ENCODE results near the gene CLBA1.

The CLBA1 gene

DNA sequence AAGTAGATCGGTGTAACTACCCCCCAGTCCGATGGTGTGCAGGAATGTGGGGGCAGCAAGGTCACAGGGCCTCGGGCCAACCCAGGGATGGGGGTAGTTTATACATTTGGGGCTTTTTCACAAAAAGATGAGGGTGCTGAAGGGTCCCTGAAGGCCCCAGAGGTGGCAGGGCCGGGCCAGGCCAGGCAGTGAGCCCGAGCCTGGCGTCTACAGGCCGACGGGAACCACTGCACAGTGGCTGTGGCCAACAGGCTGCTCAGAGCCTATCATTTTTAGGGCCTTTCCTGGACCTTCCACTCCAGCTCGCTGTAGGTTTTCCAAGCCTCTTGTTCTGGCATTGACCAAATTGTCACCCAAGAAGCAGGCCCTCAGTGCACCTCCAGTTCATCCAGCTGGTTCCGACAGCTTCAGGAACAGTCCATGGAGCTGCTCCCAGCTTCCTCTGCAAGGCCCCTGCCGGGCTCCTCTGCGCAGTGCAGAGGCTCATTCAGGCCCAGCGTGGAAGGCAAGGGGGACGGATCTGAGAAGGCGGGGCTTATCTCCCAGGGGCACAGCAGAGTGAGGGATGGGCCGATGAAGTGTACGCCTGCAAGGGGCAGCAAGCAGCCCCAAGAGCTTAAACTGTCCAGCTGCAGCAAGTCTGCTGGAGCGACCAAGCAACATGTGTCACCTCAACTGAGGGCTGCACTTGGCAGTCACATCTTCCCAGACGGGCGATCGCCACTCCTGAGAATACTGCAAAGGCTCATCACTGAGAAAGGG is 21.4 kb downstream of the CLBA1 start:
- no peak for DNase-seq

DNA sequence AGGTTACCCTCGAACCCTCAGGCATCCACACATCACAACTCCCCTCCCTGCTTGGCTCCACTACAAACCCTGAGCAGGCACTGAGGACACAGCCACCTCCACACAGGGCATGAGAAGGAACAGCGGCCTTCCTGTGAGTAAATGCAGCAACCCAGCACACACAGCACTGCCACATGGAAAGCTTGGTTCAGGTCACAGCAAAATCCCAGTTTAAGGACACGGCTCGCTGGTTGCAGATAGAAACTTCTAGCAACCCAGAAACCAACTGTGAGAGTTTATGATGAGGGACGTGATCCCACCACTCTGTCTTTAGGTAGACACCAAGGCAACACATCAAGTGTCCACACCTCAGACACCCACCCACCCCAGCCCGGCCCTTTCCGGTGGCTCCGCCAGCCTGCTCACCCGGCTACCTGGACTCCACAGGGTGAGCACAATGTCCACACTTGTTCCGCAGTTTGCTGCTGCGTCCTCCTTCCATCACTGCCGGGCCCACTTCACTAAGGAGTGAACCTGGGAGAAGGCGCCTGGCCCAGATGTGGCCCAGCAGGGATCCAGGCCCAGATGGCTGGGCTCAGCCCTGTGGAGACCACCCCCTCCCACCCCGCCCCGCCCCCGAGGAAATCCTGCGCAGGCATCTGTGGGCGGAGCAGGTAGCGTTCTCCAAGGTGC is 22.1 kb downstream of the CLBA1 start:
- no peak for DNase-seq

DNA sequence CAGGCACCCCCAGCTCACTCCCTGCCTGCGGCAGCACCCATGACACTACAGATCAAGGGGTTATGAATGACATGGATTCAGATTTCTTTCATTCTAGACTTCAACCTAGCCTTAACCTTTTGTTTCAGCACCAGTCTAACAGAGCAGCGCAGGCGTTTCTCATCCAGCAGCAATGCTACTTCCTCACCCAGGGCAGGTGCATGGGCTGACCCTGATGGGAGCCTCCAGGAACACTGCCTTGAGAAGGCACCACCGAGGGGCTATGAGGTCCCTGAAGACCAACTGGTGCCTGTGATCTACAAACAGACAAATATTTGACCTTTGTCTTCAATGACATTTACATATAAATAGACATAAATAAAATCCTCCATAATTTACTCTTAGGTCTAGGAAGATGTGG is 24.5 kb downstream of the CLBA1 start:
- no peak for DNase-seq

DNA sequence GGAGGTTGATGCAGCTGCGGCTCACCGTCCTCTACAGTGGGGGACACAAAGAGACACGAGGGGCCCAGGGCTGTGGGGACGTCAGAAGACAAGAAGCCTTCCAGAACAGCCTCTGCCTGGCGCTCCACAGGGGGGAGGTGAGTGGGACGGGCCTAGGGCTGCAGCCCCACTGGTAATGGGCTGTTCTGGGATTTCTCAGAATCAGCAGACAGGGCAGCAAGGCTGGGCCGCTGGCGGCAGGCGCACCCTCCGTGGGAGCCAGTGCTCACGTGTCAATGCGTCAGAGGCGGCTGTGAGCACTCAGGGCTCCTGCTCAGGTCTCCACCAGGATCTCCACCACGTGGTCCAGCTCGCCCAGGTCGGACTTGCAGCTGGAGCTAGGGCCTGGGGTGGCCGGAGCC is 25.3 kb downstream of the CLBA1 start:
- DNase-seq, result no peak

DNA sequence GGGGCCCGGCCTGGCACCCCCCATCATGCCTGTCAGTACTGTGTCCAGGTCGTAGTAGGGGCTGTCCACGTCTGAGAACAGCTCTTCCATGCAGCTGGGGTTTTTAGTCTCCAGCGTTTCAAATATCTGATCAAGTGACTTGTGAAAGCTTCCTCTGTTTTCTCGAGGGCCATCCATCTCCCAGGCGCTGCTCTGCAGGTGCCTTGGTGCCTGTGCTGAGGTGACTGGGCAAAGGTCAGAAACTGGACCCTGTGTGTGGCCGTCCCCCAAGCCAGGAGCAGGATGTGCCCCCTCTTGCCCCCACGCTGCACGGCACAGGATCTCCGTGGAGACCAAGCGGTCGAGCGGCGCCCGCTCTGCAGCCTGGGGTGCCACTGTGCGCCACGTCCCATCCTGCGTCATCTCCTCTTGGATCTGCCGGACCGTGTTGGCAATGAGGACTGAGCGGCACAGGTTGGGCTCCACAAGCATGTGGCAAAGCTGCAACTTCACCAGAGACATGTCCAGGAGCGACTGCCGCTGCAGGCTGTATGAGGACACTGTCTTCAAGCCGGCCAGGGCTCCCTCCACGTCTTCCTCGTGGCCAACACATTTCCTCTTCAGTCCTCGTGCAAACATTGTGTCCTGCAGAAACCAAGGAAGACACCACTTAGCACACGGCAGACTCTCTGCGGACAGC is 25.9 kb downstream of the CLBA1 start:
- DNase-seq, result no peak

DNA sequence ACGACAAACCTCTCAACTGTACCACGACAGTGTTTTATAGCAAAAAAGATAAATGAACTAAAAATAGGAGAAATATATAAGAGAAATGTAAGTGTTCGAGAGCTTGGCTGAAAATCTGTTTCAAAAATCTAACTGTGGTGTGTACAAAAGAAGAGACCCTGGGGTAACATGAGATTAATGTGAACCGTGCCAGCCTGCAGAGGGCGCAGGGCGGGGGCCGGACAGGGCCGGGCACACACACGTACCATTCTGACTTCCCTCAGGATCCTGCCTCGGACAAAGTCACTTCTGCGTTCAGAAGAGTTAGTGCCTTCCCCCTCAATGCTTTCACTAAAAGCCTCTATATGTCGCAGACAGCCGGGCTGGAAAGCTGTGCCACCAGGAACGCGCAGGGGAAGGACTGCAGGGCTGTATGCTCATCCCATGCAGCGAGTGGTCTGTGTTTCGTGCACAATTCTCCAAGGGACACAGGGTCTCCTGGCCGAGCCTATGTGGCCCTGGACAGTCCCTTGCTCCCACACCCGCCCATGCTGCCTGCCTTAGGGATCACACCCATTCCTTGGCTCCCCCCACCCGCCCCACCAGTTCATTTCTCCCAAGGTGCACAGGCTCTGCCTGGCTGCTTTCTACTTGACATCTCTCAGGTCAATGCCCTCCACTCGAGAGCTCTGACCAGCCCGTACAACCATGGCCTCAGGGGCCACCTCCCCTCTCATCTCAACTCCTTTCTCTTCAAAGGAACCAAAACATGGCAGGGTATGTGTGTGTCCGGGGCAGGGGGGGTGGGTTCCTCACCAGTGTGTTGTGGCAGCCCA is 26.8 kb downstream of the CLBA1 start:
- no peak for DNase-seq

DNA sequence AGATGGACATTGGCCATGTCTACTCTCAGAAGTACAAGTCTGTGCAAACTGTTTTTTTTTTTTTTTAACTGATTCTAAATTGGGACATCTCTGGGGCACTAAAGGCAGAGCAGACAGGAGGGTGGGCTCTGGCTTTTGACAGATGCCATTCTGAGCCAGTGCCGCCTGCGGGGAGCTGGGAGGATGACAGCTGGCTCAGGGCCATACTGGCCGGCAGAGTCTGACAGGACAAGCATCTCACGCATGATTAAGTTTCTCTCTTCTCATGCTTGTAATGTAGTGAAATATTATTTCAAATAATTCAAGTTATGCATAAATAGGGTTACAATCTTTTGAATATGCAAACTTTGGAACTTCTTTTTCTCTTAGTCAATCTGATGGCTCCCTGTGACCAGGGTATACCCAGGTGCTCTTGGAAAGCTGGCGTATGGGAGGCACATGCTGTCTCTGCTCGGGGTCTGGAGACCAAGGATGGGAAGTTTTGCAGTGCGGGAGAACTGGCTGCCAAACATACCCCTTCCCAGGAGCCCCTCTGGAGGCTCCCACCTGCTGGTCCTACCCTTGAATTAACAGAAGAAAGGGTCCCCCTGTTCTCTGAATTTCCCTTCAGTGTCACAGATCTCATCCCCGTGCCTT is 27.7 kb downstream of the CLBA1 start:
- no peak for DNase-seq

DNA sequence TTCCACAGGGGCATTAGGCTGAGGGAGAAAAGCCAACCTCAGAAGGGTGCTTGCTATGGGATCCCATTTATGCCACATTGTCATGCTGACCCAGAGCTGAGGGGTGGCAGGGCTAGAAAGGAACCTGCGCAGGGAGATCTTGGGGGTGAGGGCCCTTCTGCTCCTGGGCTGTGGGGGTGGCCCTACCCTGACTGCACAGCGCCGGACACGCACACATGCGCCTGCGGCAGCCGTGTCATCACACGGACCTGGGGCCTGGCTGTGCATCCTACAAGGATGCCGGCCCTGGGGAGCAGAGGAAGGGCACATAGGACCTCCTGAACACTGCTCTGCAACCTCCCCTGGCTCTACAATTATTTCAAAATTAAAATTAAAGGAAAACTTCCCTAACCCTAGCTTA is 28.4 kb downstream of the CLBA1 start:
- DNase-seq, result no peak

DNA sequence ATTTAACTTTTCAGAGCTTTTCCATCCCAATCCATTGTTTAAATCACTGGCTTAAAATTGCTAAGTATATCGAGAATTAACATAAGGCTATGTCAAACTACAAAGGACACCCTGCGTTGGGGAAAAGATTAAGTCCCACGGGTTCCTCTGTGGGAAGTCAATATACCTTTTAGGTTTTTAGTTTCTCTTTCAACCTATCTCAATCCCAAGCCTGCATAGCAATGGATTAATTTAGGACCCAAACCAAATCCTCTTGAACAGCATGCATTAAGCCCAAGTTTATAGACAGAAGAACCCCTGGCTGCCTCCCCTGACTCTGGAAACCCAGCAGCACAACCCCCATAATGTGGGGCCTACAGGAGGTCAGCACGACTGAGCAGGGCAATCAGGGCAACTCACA is 29.0 kb downstream of the CLBA1 start:
- no peak for DNase-seq

DNA sequence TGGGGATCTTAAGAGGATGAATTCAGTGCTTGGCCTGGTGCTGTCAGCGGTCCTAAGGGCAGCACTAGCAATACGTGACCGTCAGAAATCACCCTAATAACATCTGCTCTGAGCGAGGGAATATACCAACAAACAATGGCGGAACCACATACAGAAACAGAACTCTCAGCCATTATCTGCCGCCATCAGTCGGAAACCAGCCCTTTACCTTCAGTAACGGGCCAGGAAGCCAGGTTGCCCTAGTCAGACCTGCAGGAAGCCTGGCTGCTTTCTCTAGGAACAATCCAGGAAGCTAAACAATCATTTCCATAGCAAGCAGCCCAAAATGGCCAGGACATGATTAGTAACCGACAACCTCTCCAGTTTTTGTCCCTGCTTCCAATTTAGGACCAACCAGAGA is 29.7 kb downstream of the CLBA1 start:
- no peak for DNase-seq

DNA sequence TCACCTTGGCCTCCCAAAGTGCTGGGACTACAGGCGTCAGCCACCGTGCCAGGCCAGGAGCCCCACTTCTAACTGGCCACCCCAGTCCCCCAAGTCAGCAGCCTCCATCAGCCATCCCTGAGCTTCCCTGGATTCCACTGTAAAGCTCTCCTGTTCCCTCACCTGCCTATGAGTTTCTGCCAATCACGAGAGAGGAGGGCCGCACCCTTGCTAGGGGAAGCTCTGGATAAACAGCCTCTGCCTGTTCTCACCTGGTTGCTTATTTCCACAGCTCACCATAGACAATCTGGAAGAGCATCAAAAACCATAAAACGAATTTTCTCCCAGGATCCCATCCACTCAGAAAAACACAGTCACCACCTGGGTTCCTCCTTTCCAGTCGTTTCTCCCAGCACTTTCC is 30.3 kb downstream of the CLBA1 start:
- DNase-seq, result no peak

DNA sequence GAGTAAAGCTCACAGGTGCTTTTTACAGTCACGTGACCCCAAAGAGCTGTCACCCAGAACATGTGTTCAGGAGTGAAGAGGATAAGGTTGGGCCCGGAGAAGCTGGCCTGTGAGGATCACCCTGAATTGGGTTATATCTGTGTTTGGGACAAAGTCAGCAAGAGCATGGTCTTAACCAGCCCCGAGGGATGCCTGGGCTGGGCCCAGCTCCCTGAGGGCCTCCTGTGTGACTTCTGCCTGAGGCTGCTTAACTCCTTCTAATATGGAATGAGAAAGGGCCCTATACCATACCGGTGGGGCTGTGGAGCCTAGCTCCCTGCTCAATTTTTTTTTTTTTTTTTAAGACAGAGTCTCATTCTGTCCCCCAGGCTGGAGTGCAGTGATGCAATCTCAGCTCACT is 32.8 kb downstream of the CLBA1 start:
- DNase-seq, result no peak

DNA sequence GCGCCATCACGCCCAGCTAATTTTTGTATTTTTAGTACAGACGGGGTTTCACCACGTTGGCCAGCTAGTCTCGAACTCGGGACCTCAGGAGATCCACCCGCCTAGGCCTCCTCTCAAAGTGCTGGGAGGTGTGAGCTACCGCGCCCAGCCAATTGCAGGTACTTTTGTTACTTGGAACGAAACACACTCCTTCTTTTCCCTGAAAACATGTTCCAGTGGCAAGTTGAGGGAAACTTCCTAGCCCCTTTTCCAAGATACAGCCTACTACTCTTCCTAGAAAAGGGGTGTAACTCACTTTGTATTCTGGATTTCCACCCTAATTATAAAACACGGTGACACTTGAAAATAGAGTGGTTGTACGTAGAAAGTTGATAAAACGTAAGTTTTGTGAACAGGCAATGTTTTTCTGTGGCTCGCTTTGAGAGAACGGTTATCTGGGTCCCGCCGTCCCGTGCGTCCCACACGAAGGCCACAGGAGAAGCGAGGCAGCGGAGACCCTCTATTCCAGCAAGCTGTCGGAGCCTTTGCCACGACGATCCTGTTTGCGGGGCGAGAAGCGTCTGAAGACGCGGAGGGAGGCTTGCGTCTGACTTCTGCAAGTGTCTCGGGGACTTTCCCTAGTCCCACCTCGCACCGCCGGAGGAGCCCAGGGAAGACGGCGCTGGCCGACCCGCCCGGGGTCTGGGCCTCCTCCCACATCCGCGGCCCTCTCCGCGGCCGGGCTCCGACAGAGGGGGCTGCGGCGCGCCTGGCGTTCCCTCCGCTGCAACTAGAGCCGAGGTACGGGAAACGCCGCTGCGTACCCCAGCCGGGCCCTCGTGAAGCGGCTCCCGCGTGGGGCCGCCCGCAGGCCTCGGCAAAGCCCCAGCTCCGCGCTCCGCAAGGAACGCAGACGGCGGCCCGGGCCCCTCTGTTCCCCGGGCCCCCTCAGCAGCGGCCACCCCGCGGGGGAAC is 34.5 kb downstream of the CLBA1 start:
- DNase-seq, result peak; percentile 51 to 64

DNA sequence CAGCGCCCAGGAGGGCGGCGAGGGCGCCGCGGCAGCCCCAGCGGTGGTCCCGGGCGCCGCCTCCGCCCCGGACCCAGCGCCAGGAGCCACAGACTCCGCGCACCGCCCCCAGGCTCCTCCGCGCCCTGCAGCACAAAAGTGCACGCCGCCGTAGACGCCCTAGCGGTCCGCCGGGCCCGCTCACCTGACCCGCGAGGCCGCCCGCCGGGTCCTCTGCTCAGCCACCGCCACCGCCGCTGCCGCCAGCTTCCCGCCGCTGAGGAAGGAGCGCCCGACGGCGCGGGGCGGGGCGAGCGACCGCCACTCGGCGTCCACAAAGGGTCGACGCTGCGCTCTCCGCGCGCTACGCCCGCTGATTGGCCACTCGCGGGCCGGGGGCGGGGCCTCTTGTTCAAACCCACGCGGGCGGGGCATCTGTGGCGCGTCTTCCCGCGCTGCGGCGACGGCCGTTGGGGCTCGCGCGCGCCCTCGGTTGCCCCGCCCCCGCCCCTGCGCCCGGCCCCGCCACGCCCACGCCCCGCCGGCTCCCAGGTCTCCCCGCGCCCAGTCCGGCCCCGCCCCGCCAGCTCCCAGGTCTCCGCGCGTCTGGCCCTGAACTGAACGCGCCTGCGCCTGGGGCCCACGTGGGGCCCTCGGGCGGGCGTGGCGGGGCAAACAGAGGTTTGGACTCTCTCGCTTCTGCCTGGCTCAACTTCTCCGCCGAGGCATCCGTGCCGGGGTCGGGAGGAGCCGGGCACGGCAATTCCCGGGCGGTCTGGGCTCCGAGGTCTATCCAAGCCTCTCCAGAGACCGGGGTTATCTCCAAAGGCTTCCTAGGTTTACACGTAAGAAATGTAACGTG is 35.4 kb downstream of the CLBA1 start, which contains the start of gene CDCA4:
Gene CDCA4 (minus strand): TSS at position 269 of the 841 bp plus-strand sequence. CDS start 9,154 bp downstream, outside the sequence.
- peak; percentile 96 to 97 for DNase-seq

DNA sequence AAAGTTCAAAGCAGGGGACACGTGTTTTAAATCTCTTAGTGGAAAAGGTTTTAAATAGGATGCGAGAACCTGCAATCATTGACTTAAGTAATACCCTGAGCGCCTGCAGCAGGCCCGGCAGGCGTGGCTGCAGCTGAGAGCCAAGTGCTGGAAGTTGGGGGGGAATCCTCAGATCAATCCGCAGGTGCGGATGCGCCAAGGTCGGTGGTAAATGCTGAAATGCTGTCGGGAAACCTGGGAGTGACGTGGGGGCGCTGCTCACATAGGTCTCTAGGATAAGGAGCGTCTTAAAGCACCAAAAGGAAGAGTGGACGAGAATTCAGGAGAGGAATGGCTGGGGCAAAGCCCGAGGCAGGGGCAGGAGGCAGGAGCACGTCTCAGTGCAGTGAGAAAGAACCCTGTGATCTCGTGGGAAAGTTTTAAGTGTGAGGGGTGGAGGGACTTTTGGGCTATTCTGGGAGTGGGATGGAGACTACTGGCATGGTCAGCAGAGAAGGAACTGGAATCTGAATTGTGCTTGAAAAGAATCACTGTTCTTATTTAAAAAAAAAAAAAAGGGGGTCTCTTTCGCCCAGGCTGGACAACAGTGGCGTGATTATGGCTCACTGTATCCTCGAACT is 36.2 kb downstream of the CLBA1 start:
- peak; percentile 50 to 64 for DNase-seq

DNA sequence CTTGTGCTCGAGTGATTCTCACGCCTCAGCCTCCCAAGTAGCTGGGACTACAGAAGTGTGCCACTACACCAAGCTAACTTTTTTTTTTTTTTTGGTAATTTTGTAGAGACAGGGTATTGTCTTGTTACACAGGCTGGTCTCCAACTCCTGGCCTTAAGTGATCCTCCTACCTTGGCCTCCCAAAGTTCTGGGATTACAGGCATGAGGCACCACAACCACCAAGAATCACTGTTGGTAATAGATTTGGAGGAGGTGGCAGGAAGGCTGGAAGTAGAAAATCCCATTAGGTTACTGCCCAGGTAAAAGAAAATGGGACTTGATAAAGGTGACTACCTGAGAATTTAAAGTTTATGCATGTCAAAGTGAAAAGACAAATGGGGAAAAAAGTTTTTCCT is 36.7 kb downstream of the CLBA1 start:
- no peak for DNase-seq

DNA sequence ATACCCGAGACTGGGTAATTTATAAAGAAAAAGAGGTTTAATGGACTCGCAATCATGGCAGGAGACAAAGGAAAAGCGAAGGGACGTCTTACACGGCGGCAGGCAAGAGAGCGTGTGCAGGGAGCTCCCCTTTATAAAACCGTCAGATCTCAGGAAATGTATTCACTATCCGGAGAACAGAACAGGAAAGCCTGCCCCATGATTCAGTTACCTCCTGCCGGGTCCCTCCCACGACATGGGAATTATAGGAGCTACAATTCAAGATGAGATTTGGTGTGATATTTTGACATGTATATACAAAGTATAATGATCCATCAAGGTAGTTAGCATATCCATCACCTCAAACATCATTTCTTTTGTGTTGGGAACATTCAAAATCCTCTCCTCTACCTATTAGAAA is 37.6 kb downstream of the CLBA1 start:
- DNase-seq, result no peak

DNA sequence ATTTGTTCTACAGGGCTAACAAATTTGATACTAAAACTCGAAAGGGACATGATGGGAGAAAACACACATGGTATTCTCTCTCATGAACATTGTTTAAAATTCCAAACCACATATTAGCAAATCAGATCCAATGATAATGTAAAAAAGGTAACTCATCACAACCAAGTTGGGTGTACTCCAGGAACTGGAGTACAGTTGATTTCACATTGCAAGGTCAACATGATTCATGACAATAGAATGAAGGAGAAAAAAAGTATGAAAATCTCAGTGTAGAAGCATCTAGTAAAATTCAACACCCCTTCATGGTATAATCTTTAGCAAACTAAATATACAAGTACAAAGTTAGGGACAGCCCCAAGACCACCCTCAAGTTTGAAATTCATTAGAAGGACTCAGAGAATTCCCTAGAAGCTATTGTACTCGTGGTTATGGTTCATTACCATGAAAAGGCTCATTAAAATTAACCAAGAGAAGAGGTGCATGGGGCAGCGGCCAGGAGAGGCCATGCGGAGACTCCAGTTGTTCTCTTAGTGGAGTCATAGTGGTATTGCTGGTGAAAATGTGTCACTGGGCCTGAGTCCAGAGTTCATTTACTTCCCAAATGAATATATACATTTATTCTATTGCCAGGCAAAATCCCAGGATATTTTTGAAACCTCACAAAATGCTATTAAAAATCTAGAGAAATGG is 38.3 kb downstream of the CLBA1 start:
- DNase-seq, result no peak

DNA sequence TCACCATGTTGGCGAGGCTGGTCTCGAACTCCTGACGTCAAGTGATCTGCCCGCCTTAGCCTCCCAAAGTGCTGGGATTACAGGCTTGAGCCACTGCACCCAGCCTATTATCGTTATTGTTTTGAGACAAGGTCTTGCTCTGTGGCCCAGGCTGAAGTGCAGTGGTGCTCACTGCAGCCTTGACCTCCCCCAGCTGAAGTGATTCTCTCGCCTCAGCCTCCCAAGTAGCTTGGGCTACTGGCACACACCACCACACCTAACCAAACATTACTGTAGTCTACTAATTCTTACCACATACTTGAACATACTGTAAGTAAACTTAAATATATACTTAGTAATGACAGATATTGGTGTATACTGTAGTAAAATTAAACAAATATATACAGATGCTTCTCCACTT is 39.8 kb downstream of the CLBA1 start:
- DNase-seq, result no peak
